Colonic mucosa (tissue), 4 donors: ENCODE results near the gene DHRS12. TPM values are rescaled to one million over a fixed set of nuclear protein-coding genes. Genes with fewer than 3 reads are reported as not detected.

Source experiments
- DNase-seq: peaks from one replicate; pipeline ENCODE4 v3.0.0-alpha.2; 2020
- H3K27ac ChIP-seq: fragments of 200-600 bp; one replicate; pipeline ENCODE4 v1.8.0; 2021
- H3K27me3 ChIP-seq: fragments of 200-600 bp; one replicate; pipeline ENCODE4 v1.8.0; 2021
- H3K36me3 ChIP-seq: fragments of 200-600 bp; one replicate; pipeline ENCODE4 v1.8.0; 2021
- H3K4me1 ChIP-seq: fragments of 200-600 bp; one replicate; pipeline ENCODE4 v1.8.0; 2021; ENCODE audit warnings: mild to moderate bottlenecking
- H3K4me3 ChIP-seq: fragments of 200-600 bp; one replicate; pipeline ENCODE4 v1.8.0; 2021
- H3K9ac ChIP-seq, 2 donors: one replicate each; pipeline ENCODE4 v1.7.0; 2013; ENCODE audit warnings: control low read depth in 2 of 2, low read depth in 2 of 2, low read length in 2 of 2
- H3K9me3 ChIP-seq: fragments of 200-600 bp; one replicate; pipeline ENCODE4 v1.8.0; 2021
- CTCF ChIP-seq: fragments of 200-600 bp; IDR thresholded peaks from one replicate; pipeline ENCODE4 v1.8.0; 2022; ENCODE audit warnings: antibody characterized with exemption, mild to moderate bottlenecking
- intact Hi-C: fragments of 100-400 bp; cut with DNase I; formaldehyde crosslinking; loops from one replicate; pipeline ENCODE4 v1.14.1; 2022
- total RNA-seq, 2 donors: library from RNA; stranded (reverse); fragmentation: NEBNext Ultra II Directional in 1 of 2; extraction: Animal tissue kit (Norgen Biotek cat#: 25700) in 1 of 2; gene quantifications; one replicate each; pipeline ENCODE4 v1.2.1, GENCODE V29; 2021
- donor health status: healthy.
- donor health status: DM: no; HTN: no; CAD: no.
- donor health status: DM: no; HTN: no; CAD: no.

Gene DHRS12
- total RNA-seq, 2 donors from 2014 or later: 6.6 to 12.4 TPM

GRCh38 chr13:51794964-51795363 is 9.0 kb downstream of the DHRS12 start:
- no peak for TF ChIP-seq CTCF
- DNase-seq: no peak
- Histone ChIP-seq H3K9ac (no peak overlapping the region), H3K36me3 (no peaks in the 10 kb centered on the region), H3K27me3 (no peaks in the 10 kb centered on the region), H3K9me3 (no peaks in the 10 kb centered on the region), H3K4me3 (no peak overlapping the region), H3K27ac (no peak overlapping the region), H3K4me1 (no peaks in the 10 kb centered on the region)
- intact Hi-C loops: loop anchor here (5.0 to 10.0 kb wide), 2 partner anchors 358 to 670 kb away; no protein-coding TSS in a partner anchor

GRCh38 chr13:51793570-51794271 is 10.2 kb downstream of the DHRS12 start:
- DNase-seq: no peak
- H3K4me3 ChIP-seq: no peak overlapping the region
- no peaks in the 10 kb centered on the region for H3K4me1 ChIP-seq
- no peak for TF ChIP-seq CTCF
- H3K27ac ChIP-seq: no peak overlapping the region
- no peak overlapping the region for H3K9ac ChIP-seq
- H3K27me3 ChIP-seq: no peaks in the 10 kb centered on the region
- H3K9me3 ChIP-seq: no peaks in the 10 kb centered on the region
- no peaks in the 10 kb centered on the region for H3K36me3 ChIP-seq
- intact Hi-C loops: loop anchor here (10.0 kb wide), 1 partner anchor 669 kb away; no protein-coding TSS in a partner anchor

- Histone ChIP-seq H3K36me3 (no peaks in the 10 kb centered on the region), H3K27me3 (no peaks in the 10 kb centered on the region), H3K9ac (no peak overlapping the region), H3K4me1 (no peaks in the 10 kb centered on the region), H3K9me3 (no peaks in the 10 kb centered on the region), H3K27ac (no peak overlapping the region), H3K4me3 (no peak overlapping the region)
- intact Hi-C loops: no loop called here
- no peak for TF ChIP-seq CTCF
- no peak for DNase-seq
These were observed 17.3 kb downstream of the DHRS12 start for GRCh38 chr13:51786425-51787265.

- no peaks in the 10 kb centered on the region for H3K4me1 ChIP-seq
- H3K27ac ChIP-seq: no peak overlapping the region
- no peaks in the 10 kb centered on the region for H3K27me3 ChIP-seq
- H3K9ac ChIP-seq: no peak overlapping the region
- H3K36me3 ChIP-seq: no peaks in the 10 kb centered on the region
- no peak overlapping the region for H3K4me3 ChIP-seq
- H3K9me3 ChIP-seq: no peaks in the 10 kb centered on the region
- peak; percentile 26 for DNase-seq
- no peak for TF ChIP-seq CTCF
- intact Hi-C loops: no loop called here
These were observed 18.1 kb downstream of the DHRS12 start for GRCh38 chr13:51785712-51786424.

- no peaks in the 10 kb centered on the region for H3K4me1 ChIP-seq
- H3K36me3 ChIP-seq: no peaks in the 10 kb centered on the region
- no peak overlapping the region for H3K27ac ChIP-seq
- H3K9ac ChIP-seq: no peak overlapping the region
- H3K4me3 ChIP-seq: no peak overlapping the region
- no peak for DNase-seq
- no peaks in the 10 kb centered on the region for H3K9me3 ChIP-seq
- no peaks in the 10 kb centered on the region for H3K27me3 ChIP-seq
- intact Hi-C loops: no loop called here
- TF ChIP-seq CTCF: no peak
These were observed 19.9 kb downstream of the DHRS12 start for GRCh38 chr13:51784097-51784496.
